Tibial artery (tissue), 4 donors: ENCODE results near the gene FBXL7.

Experiments
- DNase-seq, 2 donors: peaks; one replicate each; pipeline ENCODE4 v3.0.0-alpha.2; 2019
- H3K27ac ChIP-seq, 2 donors: fragments of 200-600 bp; sonication (generic) in 1 of 2; 1 replicate in 1 of 2; 2 replicates in 1 of 2; pipeline ENCODE4 v1.5.1; 2018 to 2019; ENCODE audit warnings: mild to moderate bottlenecking in 1 of 2
- H3K27me3 ChIP-seq, 2 donors: fragments of 200-600 bp; sonication (generic) in 1 of 2; one replicate each; pipeline versions ENCODE4 v1.5.1 to v1.6.0; 2016 to 2019
- H3K36me3 ChIP-seq, 3 donors: fragments of 200-600 bp; sonication (generic) in 2 of 3; one replicate each; pipeline ENCODE4 v1.5.1; 2016 to 2019; ENCODE audit warnings: mild to moderate bottlenecking in 2 of 3
- H3K4me1 ChIP-seq, 4 donors: fragments of 200-600 bp; sonication (generic) in 2 of 4; 1 replicate in 3 of 4; 2 replicates in 1 of 4; pipeline ENCODE4 v1.5.1; 2016 to 2019
- H3K4me3 ChIP-seq, 2 donors: fragments of 200-600 bp; sonication (generic) in 1 of 2; 1 replicate in 1 of 2; 2 replicates in 1 of 2; pipeline ENCODE4 v1.5.1; 2018 to 2019; ENCODE audit warnings: mild to moderate bottlenecking in 2 of 2
- H3K9me3 ChIP-seq, 3 donors: fragments of 200-600 bp; sonication (generic) in 1 of 3; one replicate each; pipeline ENCODE4 v1.5.1; 2016 to 2019
- CTCF ChIP-seq, 2 experiments: fragments of 200-600 bp in 1 of 2; fragments of 450-650 bp in 1 of 2; IDR thresholded peaks; one replicate each; pipeline ENCODE4 v1.5.1; 2017 to 2019; ENCODE audit warnings: antibody characterized with exemption in 2 of 2, mild to moderate bottlenecking in 1 of 2, moderate library complexity in 1 of 2
- intact Hi-C: fragments of 100-400 bp; cut with DNase I; formaldehyde crosslinking; loops from one replicate; pipeline ENCODE4 v1.15.0; 2023; ENCODE audit warnings: low total_unique reads

The FBXL7 gene

GRCh38 chr5:15499528-15500324 lies at the start of gene FBXL7:
Gene FBXL7 (plus strand): TSS chr5:15500180.
- Histone ChIP-seq H3K27me3 (no peaks in the 10 kb centered on the region), H3K4me1 (peaks cover 0 to 19% (median 14%) of the 10 kb centered on the region in 4 donors), H3K4me3 (peak within 1 kb of the TSS; percentile 76 to 92), H3K27ac (peak within 1 kb of the TSS; percentile 84 to 87), H3K9me3 (no peaks in the 10 kb centered on the region), H3K36me3 (no peaks in the 10 kb centered on the region)
- intact Hi-C loops: loop anchor here (5.0 kb wide), 1 partner anchor 293 kb away; no protein-coding TSS in a partner anchor
- DNase-seq: peak; percentile 79 to 90
- TF ChIP-seq CTCF (IDR thresholded peaks at IDR 0.05): peak; percentile 19 to 30

- H3K36me3 ChIP-seq: no peaks in the 10 kb centered on the region
- no peaks in the 10 kb centered on the region for H3K27me3 ChIP-seq
- peaks cover 0 to 10% (median 0%) of the 10 kb centered on the region in 4 donors for H3K4me1 ChIP-seq
- intact Hi-C loops: no loop called here
- no peak for DNase-seq
- no peaks in the 10 kb centered on the region for H3K9me3 ChIP-seq
- TF ChIP-seq CTCF (IDR thresholded peaks at IDR 0.05): no peak
- no peak overlapping the region for H3K27ac ChIP-seq
- H3K4me3 ChIP-seq: no peak overlapping the region
Measured at GRCh38 chr5:15450473-15450872, 49.5 kb upstream of the FBXL7 start.

GRCh38 chr5:15450949-15451348 lies 49.0 kb upstream of the FBXL7 start:
- Histone ChIP-seq H3K36me3 (no peaks in the 10 kb centered on the region), H3K27me3 (no peaks in the 10 kb centered on the region), H3K9me3 (no peaks in the 10 kb centered on the region), H3K27ac (no peak overlapping the region), H3K4me1 (peaks cover 0 to 10% (median 0%) of the 10 kb centered on the region in 4 donors), H3K4me3 (no peak overlapping the region)
- DNase-seq: no peak
- no peak for TF ChIP-seq CTCF (IDR thresholded peaks at IDR 0.05)
- intact Hi-C loops: no loop called here

GRCh38 chr5:15452030-15452429 lies 48.0 kb upstream of the FBXL7 start:
- intact Hi-C loops: no loop called here
- no peak for DNase-seq
- Histone ChIP-seq H3K36me3 (no peaks in the 10 kb centered on the region), H3K27ac (no peak overlapping the region), H3K4me3 (no peak overlapping the region), H3K4me1 (peaks cover 0 to 10% (median 0%) of the 10 kb centered on the region in 4 donors), H3K27me3 (no peaks in the 10 kb centered on the region), H3K9me3 (no peaks in the 10 kb centered on the region)
- TF ChIP-seq CTCF (IDR thresholded peaks at IDR 0.05): no peak

GRCh38 chr5:15452781-15453180 lies 47.2 kb upstream of the FBXL7 start:
- H3K4me1 ChIP-seq: peaks cover 0 to 10% (median 0%) of the 10 kb centered on the region in 4 donors
- TF ChIP-seq CTCF (IDR thresholded peaks at IDR 0.05): no peak
- H3K9me3 ChIP-seq: no peaks in the 10 kb centered on the region
- H3K36me3 ChIP-seq: no peaks in the 10 kb centered on the region
- no peak overlapping the region for H3K4me3 ChIP-seq
- no peaks in the 10 kb centered on the region for H3K27me3 ChIP-seq
- no peak overlapping the region for H3K27ac ChIP-seq
- intact Hi-C loops: no loop called here
- DNase-seq: no peak
